22Rv1 (cell line): ENCODE measurements around the gene NKX2-1.

Experiments
- H3K27ac ChIP-seq: fragments of 450-650 bp; 2 replicates; pipeline ENCODE4 v1.5.1; 2017
- CTCF ChIP-seq: fragments of 450-650 bp; IDR thresholded peaks from 2 replicates; pipeline ENCODE4 v1.5.1; 2017; ENCODE audit warnings: mild to moderate bottlenecking
- ZFX ChIP-seq: fragments of 450-650 bp; IDR thresholded peaks from 2 replicates; pipeline ENCODE4 v1.6.1; 2017; ENCODE audit warnings: antibody characterized with exemption, borderline replicate concordance

NKX2-1 gene

GRCh38 chr14:36511981-36512584 lies 7.9 kb downstream of the NKX2-1 start:
- no peak for TF ChIP-seq CTCF
- no peak for TF ChIP-seq ZFX
- no peak overlapping the region for H3K27ac ChIP-seq

- TF ChIP-seq CTCF (no peak), ZFX (no peak)
- no peak overlapping the region for H3K27ac ChIP-seq
Measured at GRCh38 chr14:36510874-36511273, 9.2 kb downstream of the NKX2-1 start.

DNA sequence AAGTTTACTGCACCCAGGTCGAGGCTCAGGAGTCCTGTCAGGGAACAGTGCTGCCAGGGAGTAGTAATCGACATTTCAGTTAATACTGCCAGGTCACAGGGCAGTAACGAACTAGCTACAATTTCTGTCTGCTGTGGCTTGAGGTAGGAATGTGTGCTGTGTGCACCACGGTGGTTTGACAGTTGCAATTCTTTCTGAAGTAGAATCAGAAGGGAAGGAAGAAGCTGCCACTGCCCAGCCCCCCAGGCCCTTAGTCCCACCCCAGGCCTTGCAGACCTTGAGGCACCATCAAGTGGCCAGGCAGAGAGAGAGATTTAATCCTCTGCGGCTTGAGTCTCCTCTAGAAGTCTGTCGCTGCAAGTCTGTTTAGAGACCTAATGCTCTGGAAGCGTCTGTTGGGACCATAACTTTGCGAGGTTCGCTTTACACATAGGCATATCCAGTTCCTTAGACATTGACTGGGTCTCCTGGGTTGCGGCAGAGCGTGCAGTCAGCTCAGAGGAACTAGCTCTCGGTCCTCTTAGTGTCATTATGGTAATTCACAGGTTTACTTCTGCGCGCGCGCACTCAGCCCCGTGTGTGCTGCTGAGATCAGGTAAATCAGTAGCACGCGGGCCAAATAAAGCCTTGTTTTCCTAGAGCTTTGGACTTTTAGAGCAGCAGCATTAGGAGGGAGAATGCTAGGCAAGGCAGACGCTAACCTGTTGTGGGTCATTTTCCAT lies 9.8 kb downstream of the NKX2-1 start:
- H3K27ac ChIP-seq, result no peak overlapping the region
- no peak for TF ChIP-seq CTCF
- no peak for TF ChIP-seq ZFX

DNA sequence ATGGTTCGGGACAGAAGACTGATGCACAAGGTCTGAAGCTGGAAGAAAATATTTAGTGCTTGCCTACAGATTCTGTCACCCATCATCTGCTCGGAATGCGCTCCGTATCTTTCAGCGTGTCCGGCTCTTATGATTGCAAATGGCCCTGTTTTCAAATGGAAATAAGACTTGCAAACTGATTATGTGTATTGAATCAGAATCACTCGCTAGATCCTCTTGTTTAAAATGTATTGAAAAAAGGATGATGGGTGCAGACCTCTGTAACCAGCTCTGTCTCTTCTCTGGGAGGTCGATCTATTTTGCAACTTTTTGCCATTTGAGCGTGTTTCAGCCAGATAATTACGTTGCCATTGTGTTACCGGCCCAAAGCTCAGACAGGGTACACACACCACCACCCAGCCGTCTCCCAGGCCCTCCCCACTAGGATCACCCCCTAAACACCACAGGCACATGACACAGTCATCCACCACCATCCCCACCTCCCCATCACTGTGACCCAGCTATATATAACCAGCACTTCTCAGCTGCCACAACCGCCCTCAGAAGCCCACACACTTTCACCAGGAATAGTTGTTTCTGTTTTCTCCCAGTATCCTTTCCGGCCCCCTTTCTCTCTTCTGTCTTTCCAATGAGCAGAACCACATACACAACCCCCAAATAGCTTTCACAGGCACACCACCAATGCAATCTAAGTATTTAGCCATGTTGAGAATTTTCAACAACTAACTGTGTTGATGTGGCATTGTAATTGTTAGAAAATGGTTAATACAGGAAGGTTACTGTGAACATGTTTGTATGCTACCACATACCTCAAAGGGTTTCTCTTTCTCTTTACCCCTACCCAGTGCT lies 10.7 kb downstream of the NKX2-1 start:
- H3K27ac ChIP-seq, result no peak overlapping the region
- no peak for TF ChIP-seq CTCF
- no peak for TF ChIP-seq ZFX

GRCh38 chr14:36508418-36509068 lies 11.5 kb downstream of the NKX2-1 start:
- H3K27ac ChIP-seq, result no peak overlapping the region
- no peak for TF ChIP-seq CTCF
- no peak for TF ChIP-seq ZFX

GRCh38 chr14:36507847-36508417 lies 12.1 kb downstream of the NKX2-1 start:
- H3K27ac ChIP-seq, result no peak overlapping the region
- TF ChIP-seq CTCF (no peak), ZFX (no peak)
